HFFc6 (cell line): ENCODE data around the gene NOC3L. TPM values are rescaled to one million over a fixed set of nuclear protein-coding genes. Genes with fewer than 3 reads are reported as not detected.

Source experiments
- DNase-seq: peaks from one replicate; pipeline ENCODE4 v3.0.0-alpha.2; 2018
- H3K27ac Mint-ChIP-seq: 2 replicates; pipeline ENCODE4 v1.8.0; 2020; ENCODE audit warnings: mild to moderate bottlenecking, mixed read lengths
- H3K27me3 Mint-ChIP-seq: 2 replicates; pipeline ENCODE4 v1.8.0; 2021; ENCODE audit warnings: mild to moderate bottlenecking, moderate library complexity, mixed read lengths; ENCODE audit not compliant: insufficient read depth
- H3K36me3 Mint-ChIP-seq: 2 replicates; pipeline ENCODE4 v1.8.0; 2021; ENCODE audit warnings: low read depth, mixed read lengths
- H3K4me1 Mint-ChIP-seq: 2 replicates; pipeline ENCODE4 v1.8.0; 2020; ENCODE audit warnings: low read depth, mixed read lengths
- H3K4me3 Mint-ChIP-seq: 2 replicates; pipeline ENCODE4 v1.8.0; 2020; ENCODE audit warnings: mild to moderate bottlenecking, moderate library complexity, mixed read lengths
- H3K9me3 Mint-ChIP-seq: 2 replicates; pipeline ENCODE4 v1.8.0; 2020; ENCODE audit warnings: mild to moderate bottlenecking, mixed read lengths
- CTCF ChIP-seq: fragments of 200-600 bp; sonication (generic); IDR thresholded peaks from 2 replicates; pipeline ENCODE4 v1.5.0; 2021; ENCODE audit warnings: antibody characterized with exemption, mild to moderate bottlenecking
- total RNA-seq, 6 experiments: library from RNA; stranded (reverse); fragmentation: NEBNext Ultra II Directional; extraction: Animal tissue kit (Norgen Biotek cat#: 25700); gene quantifications; 2 replicates in 1 of 6; 3 replicates in 5 of 6; pipeline ENCODE4 v1.2.3, GENCODE V29; 2021

The NOC3L gene
- total RNA-seq, 6 experiments from 2014 or later = 21.6 to 29.1 (median 25.3) TPM

DNA sequence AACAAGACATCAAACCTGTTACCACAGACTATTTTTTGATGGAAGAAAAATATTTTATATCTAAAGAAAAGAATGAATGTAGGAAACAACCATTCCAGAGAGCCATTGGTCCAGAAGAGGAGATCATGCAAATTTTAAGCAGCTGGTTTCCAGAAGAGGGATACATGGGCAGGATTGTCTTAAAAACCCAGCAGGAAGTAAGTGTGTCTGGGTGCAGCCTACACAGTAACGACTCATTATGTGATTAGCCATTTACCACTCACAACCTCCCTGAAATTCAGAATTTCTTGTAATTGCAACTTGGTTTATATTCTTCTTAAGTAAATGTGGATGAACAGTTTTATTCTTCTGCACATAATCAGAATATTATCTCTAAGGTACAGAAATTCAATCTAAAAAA is 46.2 kb downstream of the NOC3L start:
- DNase-seq = no peak
- H3K36me3 Mint-ChIP-seq = no peaks in the 10 kb centered on the region
- no peak for TF ChIP-seq CTCF
- peaks cover 4% of the 10 kb centered on the region for H3K27me3 Mint-ChIP-seq
- no peaks in the 10 kb centered on the region for H3K9me3 Mint-ChIP-seq
- H3K4me1 Mint-ChIP-seq = peaks cover 7% of the 10 kb centered on the region; the same call in 1 of the 2 replicates
- H3K4me3 Mint-ChIP-seq = no peak overlapping the region
- H3K27ac Mint-ChIP-seq = no peak overlapping the region

DNA sequence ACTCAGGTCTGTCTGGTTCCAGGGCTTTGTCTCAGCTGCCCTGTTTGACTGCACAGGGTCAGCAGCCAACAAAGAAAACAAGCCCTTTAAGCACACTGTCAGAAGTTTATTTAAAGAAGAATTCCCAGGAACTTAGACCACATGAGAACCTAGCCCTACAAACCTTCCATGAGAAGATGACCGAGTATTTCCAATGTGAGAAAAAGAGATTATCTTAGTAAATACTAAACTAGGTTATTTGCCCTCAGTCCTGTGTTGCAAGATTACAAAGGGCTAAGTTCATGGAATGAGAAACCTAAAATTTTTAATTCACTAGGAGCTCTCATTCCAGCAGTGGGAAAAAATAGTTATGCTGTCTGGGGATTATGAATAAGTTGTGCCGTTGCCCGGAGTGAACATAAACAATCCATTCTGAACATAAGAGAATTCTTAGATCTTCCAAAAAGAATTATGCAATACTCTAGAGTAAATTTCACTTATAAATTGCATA is 46.7 kb downstream of the NOC3L start:
- no peaks in the 10 kb centered on the region for H3K9me3 Mint-ChIP-seq
- H3K27me3 Mint-ChIP-seq = peaks cover 9% of the 10 kb centered on the region
- no peaks in the 10 kb centered on the region for H3K36me3 Mint-ChIP-seq
- H3K4me1 Mint-ChIP-seq = peaks cover 7% of the 10 kb centered on the region; the same call in 1 of the 2 replicates
- TF ChIP-seq CTCF = no peak
- peak; percentile 25 for DNase-seq
- peak overlapping the region; percentile 16; the same call in 1 of the 2 replicates for H3K27ac Mint-ChIP-seq
- H3K4me3 Mint-ChIP-seq = no peak overlapping the region

DNA sequence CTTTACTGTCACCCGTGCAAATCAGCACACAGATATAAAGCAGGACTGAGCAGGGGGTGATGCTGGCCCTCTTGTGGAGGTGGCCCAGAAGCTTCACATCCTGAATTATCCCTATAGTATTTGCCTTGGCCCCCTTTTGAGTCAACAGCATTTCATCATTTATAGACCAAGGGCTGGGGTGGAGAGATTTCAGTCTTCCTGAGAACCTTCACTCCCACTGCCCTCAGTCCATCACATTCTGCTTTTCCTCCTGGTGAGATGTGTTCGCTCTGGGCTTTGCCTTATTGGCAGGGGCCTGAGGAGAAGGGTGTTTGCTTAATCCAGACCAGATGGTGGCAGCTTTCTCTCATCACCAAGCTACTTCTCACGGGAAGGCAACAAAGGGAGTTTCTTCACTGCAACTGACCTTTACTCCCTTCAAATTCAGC is 47.7 kb downstream of the NOC3L start:
- H3K9me3 Mint-ChIP-seq = no peaks in the 10 kb centered on the region
- peaks cover 15% of the 10 kb centered on the region for H3K27me3 Mint-ChIP-seq
- H3K27ac Mint-ChIP-seq = no peak overlapping the region
- H3K4me1 Mint-ChIP-seq = peaks cover 7% of the 10 kb centered on the region; the same call in 1 of the 2 replicates
- H3K4me3 Mint-ChIP-seq = no peak overlapping the region
- peak; percentile 7; the same call in 1 of the 2 replicates for TF ChIP-seq CTCF
- no peak for DNase-seq
- no peaks in the 10 kb centered on the region for H3K36me3 Mint-ChIP-seq

GRCh38 chr10:94310369-94310768 is 52.4 kb downstream of the NOC3L start:
- no peak for TF ChIP-seq CTCF
- Mint-ChIP-seq H3K4me3 (no peak overlapping the region), H3K27ac (no peak overlapping the region), H3K36me3 (no peaks in the 10 kb centered on the region), H3K4me1 (no peaks in the 10 kb centered on the region), H3K27me3 (peaks cover 41% of the 10 kb centered on the region), H3K9me3 (no peaks in the 10 kb centered on the region)
- no peak for DNase-seq

- peaks cover 46% of the 10 kb centered on the region for H3K27me3 Mint-ChIP-seq
- H3K27ac Mint-ChIP-seq = no peak overlapping the region
- H3K9me3 Mint-ChIP-seq = no peaks in the 10 kb centered on the region
- H3K4me1 Mint-ChIP-seq = no peaks in the 10 kb centered on the region
- no peak for DNase-seq
- H3K4me3 Mint-ChIP-seq = no peak overlapping the region
- TF ChIP-seq CTCF = no peak
- no peaks in the 10 kb centered on the region for H3K36me3 Mint-ChIP-seq
Measured at GRCh38 chr10:94308866-94309265, 53.9 kb downstream of the NOC3L start.
